Colonic mucosa (tissue), 4 donors: ENCODE data around the gene TLE7. TPM values are rescaled to one million over a fixed set of nuclear protein-coding genes. Genes with fewer than 3 reads are reported as not detected.

Source experiments
- DNase-seq: peaks from one replicate; pipeline ENCODE4 v3.0.0-alpha.2; 2020
- H3K27ac ChIP-seq: fragments of 200-600 bp; one replicate; pipeline ENCODE4 v1.8.0; 2021
- H3K27me3 ChIP-seq: fragments of 200-600 bp; one replicate; pipeline ENCODE4 v1.8.0; 2021
- H3K36me3 ChIP-seq: fragments of 200-600 bp; one replicate; pipeline ENCODE4 v1.8.0; 2021
- H3K4me1 ChIP-seq: fragments of 200-600 bp; one replicate; pipeline ENCODE4 v1.8.0; 2021; ENCODE audit warnings: mild to moderate bottlenecking
- H3K4me3 ChIP-seq: fragments of 200-600 bp; one replicate; pipeline ENCODE4 v1.8.0; 2021
- H3K9ac ChIP-seq, 2 donors: one replicate each; pipeline ENCODE4 v1.7.0; 2013; ENCODE audit warnings: control low read depth in 2 of 2, low read depth in 2 of 2, low read length in 2 of 2
- H3K9me3 ChIP-seq: fragments of 200-600 bp; one replicate; pipeline ENCODE4 v1.8.0; 2021
- intact Hi-C: fragments of 100-400 bp; cut with DNase I; formaldehyde crosslinking; loops from one replicate; pipeline ENCODE4 v1.14.1; 2022
- total RNA-seq, 2 donors: library from RNA; stranded (reverse); fragmentation: NEBNext Ultra II Directional in 1 of 2; extraction: Animal tissue kit (Norgen Biotek cat#: 25700) in 1 of 2; gene quantifications; one replicate each; pipeline ENCODE4 v1.2.1, GENCODE V29; 2021
- TF ChIP-seq, protein P1 (sequence below): fragments of 200-600 bp; IDR thresholded peaks from one replicate; pipeline ENCODE4 v1.8.0; 2022; ENCODE audit warnings: antibody characterized with exemption, mild to moderate bottlenecking
- donor health status: healthy.
- donor health status: DM: no; HTN: no; CAD: no.
- donor health status: DM: no; HTN: no; CAD: no.

Gene TLE7
- total RNA-seq, 2 donors from 2014 or later = not detected

GRCh38 chr16:71410146-71410545, 31.7 kb downstream of the TLE7 start:
- Histone ChIP-seq H3K27ac (no peak overlapping the region), H3K27me3 (no peaks in the 10 kb centered on the region), H3K4me1 (no peaks in the 10 kb centered on the region), H3K36me3 (no peaks in the 10 kb centered on the region), H3K9me3 (no peaks in the 10 kb centered on the region), H3K9ac (no peak overlapping the region), H3K4me3 (no peak overlapping the region)
- intact Hi-C loops = loop anchor here (5.0 kb wide), 2 partner anchors 87 to 202 kb away; no protein-coding TSS in a partner anchor
- DNase-seq = no peak
- TF ChIP-seq, protein P1, sequence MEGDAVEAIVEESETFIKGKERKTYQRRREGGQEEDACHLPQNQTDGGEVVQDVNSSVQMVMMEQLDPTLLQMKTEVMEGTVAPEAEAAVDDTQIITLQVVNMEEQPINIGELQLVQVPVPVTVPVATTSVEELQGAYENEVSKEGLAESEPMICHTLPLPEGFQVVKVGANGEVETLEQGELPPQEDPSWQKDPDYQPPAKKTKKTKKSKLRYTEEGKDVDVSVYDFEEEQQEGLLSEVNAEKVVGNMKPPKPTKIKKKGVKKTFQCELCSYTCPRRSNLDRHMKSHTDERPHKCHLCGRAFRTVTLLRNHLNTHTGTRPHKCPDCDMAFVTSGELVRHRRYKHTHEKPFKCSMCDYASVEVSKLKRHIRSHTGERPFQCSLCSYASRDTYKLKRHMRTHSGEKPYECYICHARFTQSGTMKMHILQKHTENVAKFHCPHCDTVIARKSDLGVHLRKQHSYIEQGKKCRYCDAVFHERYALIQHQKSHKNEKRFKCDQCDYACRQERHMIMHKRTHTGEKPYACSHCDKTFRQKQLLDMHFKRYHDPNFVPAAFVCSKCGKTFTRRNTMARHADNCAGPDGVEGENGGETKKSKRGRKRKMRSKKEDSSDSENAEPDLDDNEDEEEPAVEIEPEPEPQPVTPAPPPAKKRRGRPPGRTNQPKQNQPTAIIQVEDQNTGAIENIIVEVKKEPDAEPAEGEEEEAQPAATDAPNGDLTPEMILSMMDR = no peak

GRCh38 chr16:71409011-71409775, 32.7 kb downstream of the TLE7 start:
- TF ChIP-seq, protein P1 = no peak
- H3K27ac ChIP-seq = no peak overlapping the region
- no peak overlapping the region for H3K9ac ChIP-seq
- no peaks in the 10 kb centered on the region for H3K9me3 ChIP-seq
- DNase-seq = no peak
- intact Hi-C loops = no loop called here
- no peaks in the 10 kb centered on the region for H3K36me3 ChIP-seq
- H3K4me3 ChIP-seq = no peak overlapping the region
- H3K4me1 ChIP-seq = no peaks in the 10 kb centered on the region
- H3K27me3 ChIP-seq = no peaks in the 10 kb centered on the region

DNA sequence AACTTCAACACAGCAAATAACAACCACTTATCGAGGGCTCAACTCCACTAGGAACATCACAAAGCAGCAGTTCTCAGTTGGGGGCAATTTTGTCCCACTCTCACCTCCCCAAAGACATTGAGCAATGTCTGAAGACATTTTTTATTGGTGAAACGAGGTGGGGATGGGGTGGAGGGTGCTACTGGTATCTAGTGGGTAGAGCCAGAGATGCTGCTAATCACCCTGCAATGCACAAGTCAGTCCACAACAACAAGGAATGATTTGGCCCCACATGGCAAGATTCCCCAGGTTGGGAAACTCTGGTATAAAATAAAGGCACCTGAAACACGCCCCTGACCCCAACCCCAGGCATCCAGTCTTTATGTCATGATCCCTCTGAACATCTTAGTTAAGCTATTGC, 33.3 kb downstream of the TLE7 start:
- TF ChIP-seq, protein P1 = no peak
- intact Hi-C loops = no loop called here

DNA sequence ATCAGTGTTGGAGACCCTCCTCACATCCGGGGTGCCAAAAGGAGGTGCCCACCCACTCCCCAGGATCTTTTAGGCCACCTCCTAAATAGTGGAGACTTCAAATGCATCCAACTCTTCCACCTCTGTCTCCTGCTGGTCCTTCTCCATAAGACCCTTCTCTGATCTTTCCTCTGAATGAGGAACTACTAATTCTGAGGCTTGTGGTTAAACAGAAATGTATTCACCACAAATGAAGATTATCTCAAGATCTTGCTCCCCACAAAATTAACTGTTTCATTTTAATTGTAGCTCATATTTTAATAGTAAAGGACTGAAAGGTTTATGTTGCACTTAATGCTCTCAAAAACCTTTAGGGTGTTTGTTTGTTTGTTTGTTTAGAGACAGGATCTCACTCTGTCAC, 34.1 kb downstream of the TLE7 start:
- no peak for DNase-seq
- no peak overlapping the region for H3K9ac ChIP-seq
- no peak overlapping the region for H3K27ac ChIP-seq
- no peak overlapping the region for H3K4me3 ChIP-seq
- TF ChIP-seq, protein P1 = no peak
- intact Hi-C loops = no loop called here
- no peaks in the 10 kb centered on the region for H3K36me3 ChIP-seq
- no peaks in the 10 kb centered on the region for H3K27me3 ChIP-seq
- H3K9me3 ChIP-seq = no peaks in the 10 kb centered on the region
- no peaks in the 10 kb centered on the region for H3K4me1 ChIP-seq

More for the DNA sequence above, 33.3 kb downstream of the TLE7 start:
- no peak for DNase-seq
- Histone ChIP-seq H3K27ac (no peak overlapping the region), H3K27me3 (no peaks in the 10 kb centered on the region), H3K9ac (no peak overlapping the region), H3K4me3 (no peak overlapping the region), H3K36me3 (no peaks in the 10 kb centered on the region), H3K4me1 (no peaks in the 10 kb centered on the region), H3K9me3 (no peaks in the 10 kb centered on the region)

DNA sequence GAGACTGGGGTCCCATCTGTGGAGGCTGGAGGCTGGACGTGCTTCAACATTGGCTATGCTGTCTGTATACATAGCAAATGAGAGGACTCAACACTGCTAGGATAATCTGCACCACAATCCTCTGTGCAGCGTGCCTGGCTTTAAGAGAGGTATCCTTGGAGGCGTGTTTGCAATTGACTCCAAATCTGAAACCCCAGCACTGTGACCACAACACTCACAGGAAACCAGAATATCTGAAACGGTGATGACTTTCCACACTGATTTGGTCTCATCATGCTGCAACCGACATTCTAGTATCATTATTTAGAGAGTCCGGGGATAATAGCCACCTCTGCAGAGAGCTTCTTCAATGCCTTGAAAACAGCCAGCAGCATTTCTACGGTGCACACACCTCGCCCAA, 35.1 kb downstream of the TLE7 start:
- TF ChIP-seq, protein P1 = no peak
- Histone ChIP-seq H3K9me3 (no peaks in the 10 kb centered on the region), H3K4me3 (no peak overlapping the region), H3K27ac (no peak overlapping the region), H3K9ac (no peak overlapping the region), H3K4me1 (no peaks in the 10 kb centered on the region), H3K36me3 (no peaks in the 10 kb centered on the region), H3K27me3 (no peaks in the 10 kb centered on the region)
- intact Hi-C loops = no loop called here
- DNase-seq = no peak
